SJSA1 (cell line): Measurements from ENCODE around the gene PRKCE. TPM values are rescaled to one million over a fixed set of nuclear protein-coding genes. Genes with fewer than 3 reads are reported as not detected.

Experiments
- DNase-seq, 2 experiments: peaks; one replicate each; pipeline ENCODE4 v3.0.0-alpha.2; 2015 to 2020; ENCODE audit warnings: low spot score in 2 of 2, low read depth in 1 of 2
- H3K27ac ChIP-seq: fragments of 250-450 bp; sonication (Bioruptor Pico); 2 replicates; pipeline ENCODE4 v1.5.1; 2020; ENCODE audit warnings: mild to moderate bottlenecking, moderate library complexity
- H3K27me3 ChIP-seq: fragments of 250-450 bp; sonication (Bioruptor Pico); replicated peaks from 2 replicates; pipeline ENCODE4 v1.5.1; 2020; ENCODE audit warnings: mild to moderate bottlenecking, moderate library complexity
- H3K36me3 ChIP-seq: fragments of 250-450 bp; sonication (Bioruptor Pico); 2 replicates; pipeline ENCODE4 v1.5.1; 2020; ENCODE audit warnings: mild to moderate bottlenecking
- H3K4me1 ChIP-seq: fragments of 250-450 bp; sonication (Bioruptor Pico); replicated peaks from 2 replicates; pipeline ENCODE4 v1.6.1; 2021; ENCODE audit warnings: mild to moderate bottlenecking
- H3K4me3 ChIP-seq: fragments of 250-450 bp; sonication (Bioruptor Pico); 2 replicates; pipeline ENCODE4 v1.5.1; 2020; ENCODE audit warnings: mild to moderate bottlenecking
- H3K9me3 ChIP-seq: fragments of 250-450 bp; sonication (Bioruptor Pico); replicated peaks from 2 replicates; pipeline ENCODE4 v1.5.1; 2020; ENCODE audit warnings: mild to moderate bottlenecking
- total RNA-seq: library from RNA; depleted of rRNA; stranded (reverse); fragments of >200 nt; shearing (Covaris generic); gene quantifications from 2 replicates; pipeline ENCODE4 v1.2.3, GENCODE V29; 2014

PRKCE gene
- total RNA-seq, 1 experiment from 2014 or later, result 43.3 TPM

- H3K4me1 ChIP-seq, result peaks cover 79% of the 10 kb centered on the region
Measured at GRCh38 chr2:46072101-46072820, 420.8 kb downstream of the PRKCE start.

GRCh38 chr2:46073540-46074046, 422.1 kb downstream of the PRKCE start:
- no peaks in the 10 kb centered on the region for H3K9me3 ChIP-seq
- DNase-seq, result peak; percentile 95 to 96
- H3K4me3 ChIP-seq, result peak overlapping the region; percentile 34
- peaks cover 82% of the 10 kb centered on the region for H3K4me1 ChIP-seq
- H3K36me3 ChIP-seq, result peaks cover 6% of the 10 kb centered on the region; the same call in 1 of the 2 replicates
- H3K27me3 ChIP-seq, result no peaks in the 10 kb centered on the region
- H3K27ac ChIP-seq, result peak overlapping the region; percentile 92

More at GRCh38 chr2:46072101-46072820, 420.8 kb downstream of the PRKCE start:
- peak overlapping the region; percentile 92 for H3K27ac ChIP-seq
- H3K36me3 ChIP-seq, result peaks cover 4% of the 10 kb centered on the region; the same call in 1 of the 2 replicates
- peak; percentile 53 to 82 for DNase-seq
- H3K27me3 ChIP-seq, result no peaks in the 10 kb centered on the region
- no peak overlapping the region for H3K4me3 ChIP-seq
- H3K9me3 ChIP-seq, result no peaks in the 10 kb centered on the region

- Histone ChIP-seq H3K4me1 (peaks cover 79% of the 10 kb centered on the region), H3K27ac (peak overlapping the region; percentile 92), H3K4me3 (peak overlapping the region; percentile 34), H3K27me3 (no peaks in the 10 kb centered on the region), H3K9me3 (no peaks in the 10 kb centered on the region), H3K36me3 (peaks cover 11% of the 10 kb centered on the region)
- DNase-seq, result peak in 1 of 2 experiments; percentile 40
Measured at GRCh38 chr2:46074501-46074900, 423.0 kb downstream of the PRKCE start.

- no peaks in the 10 kb centered on the region for H3K27me3 ChIP-seq
- no peaks in the 10 kb centered on the region for H3K9me3 ChIP-seq
- peak overlapping the region; percentile 7; the same call in 1 of the 2 replicates for H3K4me3 ChIP-seq
- peaks cover 78% of the 10 kb centered on the region for H3K4me1 ChIP-seq
- H3K36me3 ChIP-seq, result peaks cover 22% of the 10 kb centered on the region
- H3K27ac ChIP-seq, result peak overlapping the region; percentile 73
- peak in 1 of 2 experiments; percentile 62 for DNase-seq
Measured at GRCh38 chr2:46075848-46076247, 424.4 kb downstream of the PRKCE start.

- Histone ChIP-seq H3K36me3 (peaks cover 22% of the 10 kb centered on the region), H3K27me3 (no peaks in the 10 kb centered on the region), H3K4me1 (peaks cover 73% of the 10 kb centered on the region), H3K9me3 (no peaks in the 10 kb centered on the region), H3K4me3 (peak overlapping the region; percentile 7; the same call in 1 of the 2 replicates), H3K27ac (peak overlapping the region; percentile 73)
- DNase-seq, result no peak
Measured at GRCh38 chr2:46076251-46076650, 424.8 kb downstream of the PRKCE start.

GRCh38 chr2:46076875-46077274, 425.4 kb downstream of the PRKCE start:
- no peak overlapping the region for H3K4me3 ChIP-seq
- H3K27me3 ChIP-seq, result no peaks in the 10 kb centered on the region
- no peak for DNase-seq
- no peaks in the 10 kb centered on the region for H3K9me3 ChIP-seq
- H3K4me1 ChIP-seq, result peaks cover 67% of the 10 kb centered on the region
- peak overlapping the region; percentile 73 for H3K27ac ChIP-seq
- peaks cover 25% of the 10 kb centered on the region for H3K36me3 ChIP-seq

- Histone ChIP-seq H3K36me3 (peaks cover 29% of the 10 kb centered on the region), H3K9me3 (no peaks in the 10 kb centered on the region), H3K4me3 (no peak overlapping the region), H3K4me1 (peaks cover 66% of the 10 kb centered on the region), H3K27me3 (no peaks in the 10 kb centered on the region), H3K27ac (peak overlapping the region; percentile 73)
- peak in 1 of 2 experiments; percentile 54 for DNase-seq
Measured at GRCh38 chr2:46077522-46078107, 426.1 kb downstream of the PRKCE start.

GRCh38 chr2:46079985-46080560, 428.6 kb downstream of the PRKCE start:
- Histone ChIP-seq H3K27ac (no peak overlapping the region), H3K4me1 (peaks cover 47% of the 10 kb centered on the region), H3K9me3 (no peaks in the 10 kb centered on the region), H3K4me3 (no peak overlapping the region), H3K27me3 (no peaks in the 10 kb centered on the region), H3K36me3 (peaks cover 37% of the 10 kb centered on the region)
- DNase-seq, result no peak

- no peaks in the 10 kb centered on the region for H3K27me3 ChIP-seq
- H3K9me3 ChIP-seq, result no peaks in the 10 kb centered on the region
- no peak overlapping the region for H3K4me3 ChIP-seq
- no peak for DNase-seq
- no peak overlapping the region for H3K27ac ChIP-seq
- H3K4me1 ChIP-seq, result peaks cover 28% of the 10 kb centered on the region
- H3K36me3 ChIP-seq, result peaks cover 58% of the 10 kb centered on the region
Measured at GRCh38 chr2:46082531-46083485, 431.3 kb downstream of the PRKCE start.

- Histone ChIP-seq H3K4me3 (no peak overlapping the region), H3K36me3 (peaks cover 74% of the 10 kb centered on the region), H3K9me3 (no peaks in the 10 kb centered on the region), H3K4me1 (peaks cover 18% of the 10 kb centered on the region), H3K27me3 (no peaks in the 10 kb centered on the region), H3K27ac (no peak overlapping the region)
- DNase-seq, result no peak
Measured at GRCh38 chr2:46086578-46087070, 435.1 kb downstream of the PRKCE start.

GRCh38 chr2:46087492-46087891, 436.0 kb downstream of the PRKCE start:
- H3K4me1 ChIP-seq, result peaks cover 13% of the 10 kb centered on the region
- no peak for DNase-seq
- H3K27me3 ChIP-seq, result no peaks in the 10 kb centered on the region

GRCh38 chr2:46091004-46091403, 439.5 kb downstream of the PRKCE start:
- Histone ChIP-seq H3K27ac (no peak overlapping the region), H3K27me3 (no peaks in the 10 kb centered on the region), H3K4me1 (peaks cover 13% of the 10 kb centered on the region), H3K9me3 (peaks cover 7% of the 10 kb centered on the region; the same call in 1 of the 2 replicates), H3K36me3 (peaks cover 91% of the 10 kb centered on the region), H3K4me3 (no peak overlapping the region)
- DNase-seq, result no peak

More at GRCh38 chr2:46087492-46087891, 436.0 kb downstream of the PRKCE start:
- no peak overlapping the region for H3K27ac ChIP-seq
- no peak overlapping the region for H3K4me3 ChIP-seq
- peaks cover 76% of the 10 kb centered on the region for H3K36me3 ChIP-seq
- H3K9me3 ChIP-seq, result no peaks in the 10 kb centered on the region
